Esophagus muscularis mucosa (tissue), 3 donors: ENCODE results near the gene TMEM41A.

Experiments used
- CTCF ChIP-seq, 3 experiments: fragments of 200-600 bp in 2 of 3; fragments of 450-650 bp in 1 of 3; sonication (generic) in 2 of 3; IDR thresholded peaks; one replicate each; pipeline ENCODE4 v1.5.1; 2017 to 2019; ENCODE audit warnings: antibody characterized with exemption in 3 of 3, mild to moderate bottlenecking in 2 of 3, moderate library complexity in 1 of 3
- POLR2AphosphoS5 ChIP-seq, 2 donors: sonication (generic); formaldehyde crosslinking; IDR thresholded peaks; one replicate each; pipeline ENCODE4 v1.6.1; 2017; ENCODE audit warnings: antibody characterized with exemption in 2 of 2

DNA sequence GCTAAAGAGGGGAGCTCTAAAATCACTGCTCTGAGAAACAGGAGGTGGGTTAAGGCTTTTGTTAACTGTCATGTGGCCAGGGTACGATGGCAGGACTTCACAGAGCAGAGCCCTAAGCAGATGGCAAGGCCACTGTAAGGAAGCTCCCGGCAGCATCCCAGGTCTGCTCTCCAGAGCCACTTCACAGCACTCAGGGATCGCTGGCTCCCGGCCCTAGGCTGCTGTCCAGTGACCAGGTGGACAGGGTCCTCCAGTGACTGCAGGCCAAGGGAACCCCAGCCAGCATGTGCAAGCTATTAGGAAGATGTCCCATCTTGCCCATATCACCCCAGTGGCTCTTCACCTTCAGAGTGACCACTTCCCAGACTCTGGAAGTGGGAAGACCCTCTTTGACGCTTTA is 10.4 kb downstream of the TMEM41A start:
- TF ChIP-seq POLR2AphosphoS5 (IDR thresholded peaks at IDR 0.05): no peak
- TF ChIP-seq CTCF (IDR thresholded peaks at IDR 0.05): no peak
